BLaER1 (cell line): Measurements from ENCODE around the gene CLDN14.

Experiments
- H3K27ac ChIP-seq: shearing (Covaris generic); formaldehyde crosslinking; 2 replicates; pipeline ENCODE4 v1.8.1; 2022
- H3K27me3 ChIP-seq: shearing (Covaris generic); formaldehyde crosslinking; 2 replicates; pipeline ENCODE4 v1.8.1; 2022
- H3K36me3 ChIP-seq: shearing (Covaris generic); formaldehyde crosslinking; 2 replicates; pipeline ENCODE4 v1.8.1; 2022
- H3K4me1 ChIP-seq: shearing (Covaris generic); formaldehyde crosslinking; 2 replicates; pipeline ENCODE4 v1.8.1; 2022
- H3K4me2 ChIP-seq: shearing (Covaris generic); formaldehyde crosslinking; 2 replicates; pipeline ENCODE4 v1.8.1; 2022
- H3K4me3 ChIP-seq: shearing (Covaris generic); formaldehyde crosslinking; 2 replicates; pipeline ENCODE4 v1.8.1; 2022
- H3K9ac ChIP-seq: shearing (Covaris generic); formaldehyde crosslinking; 2 replicates; pipeline ENCODE4 v1.8.1; 2022
- H3K9me3 ChIP-seq: shearing (Covaris generic); formaldehyde crosslinking; 2 replicates; pipeline ENCODE4 v1.8.1; 2022
- H4K20me1 ChIP-seq: shearing (Covaris generic); formaldehyde crosslinking; 2 replicates; pipeline ENCODE4 v1.8.1; 2022
- Cebpa-rat ChIP-seq: shearing (Covaris generic); IDR thresholded peaks from 2 replicates; pipeline ENCODE4 v1.8.1; 2022

The CLDN14 gene

DNA sequence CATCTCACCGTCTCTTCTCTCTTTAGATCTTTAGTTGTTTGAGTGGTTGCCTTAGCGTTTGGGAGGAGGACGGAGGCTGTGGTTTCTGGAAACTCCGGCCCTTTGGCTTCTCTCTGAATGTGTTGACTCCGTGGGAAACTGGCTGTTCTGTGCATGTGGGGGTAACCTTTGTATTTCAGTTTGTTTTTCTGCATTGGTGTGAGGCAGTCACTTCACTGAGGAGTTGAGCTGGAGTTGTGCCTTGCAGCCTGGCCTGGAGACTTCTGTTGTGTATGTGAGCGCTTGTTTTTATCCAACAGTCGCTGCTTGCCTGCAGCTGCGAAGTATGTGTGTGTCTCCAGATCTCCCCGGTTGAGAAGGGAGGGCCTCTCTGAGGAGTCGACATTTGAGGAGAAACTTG, 33.6 kb downstream of the CLDN14 start:
- Histone ChIP-seq H3K4me3 (no peak overlapping the region), H3K9ac (no peak overlapping the region), H4K20me1 (no peaks in the 10 kb centered on the region), H3K9me3 (no peaks in the 10 kb centered on the region), H3K27ac (no peak overlapping the region), H3K27me3 (no peaks in the 10 kb centered on the region), H3K4me1 (no peaks in the 10 kb centered on the region), H3K4me2 (no peak overlapping the region), H3K36me3 (no peaks in the 10 kb centered on the region)
- TF ChIP-seq Cebpa-rat, result no peak

GRCh38 chr21:36441715-36442114, 38.2 kb downstream of the CLDN14 start:
- TF ChIP-seq Cebpa-rat, result no peak
- Histone ChIP-seq H4K20me1 (no peaks in the 10 kb centered on the region), H3K4me3 (no peak overlapping the region), H3K4me2 (no peak overlapping the region), H3K4me1 (no peaks in the 10 kb centered on the region), H3K9ac (no peak overlapping the region), H3K27me3 (no peaks in the 10 kb centered on the region), H3K27ac (no peak overlapping the region), H3K36me3 (no peaks in the 10 kb centered on the region), H3K9me3 (no peaks in the 10 kb centered on the region)

DNA sequence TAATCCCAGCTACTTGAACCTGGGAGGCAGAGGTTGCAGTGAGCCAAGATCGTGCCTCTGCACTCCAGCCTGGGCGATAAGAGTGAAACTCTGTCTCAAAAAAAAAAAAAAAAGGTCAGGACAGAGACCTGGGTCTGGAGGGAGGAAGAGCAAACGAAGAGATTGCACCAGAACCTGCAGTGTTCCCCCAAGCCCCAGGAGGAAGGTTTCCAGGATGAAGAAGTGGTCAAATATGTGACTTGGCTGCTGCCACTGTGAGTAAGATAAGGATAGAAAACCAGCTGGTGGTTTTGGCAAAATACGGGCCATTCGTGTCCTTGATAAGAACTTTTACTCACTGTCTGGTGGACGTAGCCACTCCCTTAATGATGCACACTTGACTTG, 42.2 kb downstream of the CLDN14 start:
- no peak overlapping the region for H3K9ac ChIP-seq
- H3K9me3 ChIP-seq, result no peaks in the 10 kb centered on the region
- no peak overlapping the region for H3K4me3 ChIP-seq
- no peak for TF ChIP-seq Cebpa-rat
- H3K4me1 ChIP-seq, result no peaks in the 10 kb centered on the region
- H4K20me1 ChIP-seq, result no peaks in the 10 kb centered on the region
- no peaks in the 10 kb centered on the region for H3K27me3 ChIP-seq
- no peak overlapping the region for H3K4me2 ChIP-seq
- H3K27ac ChIP-seq, result no peak overlapping the region
- H3K36me3 ChIP-seq, result no peaks in the 10 kb centered on the region

GRCh38 chr21:36436829-36437744, 42.8 kb downstream of the CLDN14 start:
- TF ChIP-seq Cebpa-rat, result no peak
- no peak overlapping the region for H3K27ac ChIP-seq
- no peaks in the 10 kb centered on the region for H3K4me1 ChIP-seq
- no peak overlapping the region for H3K4me3 ChIP-seq
- H3K4me2 ChIP-seq, result no peak overlapping the region
- no peaks in the 10 kb centered on the region for H3K27me3 ChIP-seq
- no peaks in the 10 kb centered on the region for H3K9me3 ChIP-seq
- no peaks in the 10 kb centered on the region for H3K36me3 ChIP-seq
- no peak overlapping the region for H3K9ac ChIP-seq
- H4K20me1 ChIP-seq, result no peaks in the 10 kb centered on the region

GRCh38 chr21:36434144-36434543, 45.8 kb downstream of the CLDN14 start:
- Histone ChIP-seq H3K27me3 (peaks cover 10% of the 10 kb centered on the region), H3K4me1 (0 out of 2 replicates have a peak, but pooled peaks cover 7% of the 10 kb centered on the region), H3K27ac (no peak overlapping the region), H3K4me2 (no peak overlapping the region), H3K9ac (no peak overlapping the region), H4K20me1 (no peaks in the 10 kb centered on the region), H3K9me3 (no peaks in the 10 kb centered on the region), H3K36me3 (no peaks in the 10 kb centered on the region), H3K4me3 (no peak overlapping the region)
- no peak for TF ChIP-seq Cebpa-rat

- Histone ChIP-seq H3K27me3 (peaks cover 10% of the 10 kb centered on the region), H3K9ac (no peak overlapping the region), H3K4me2 (no peak overlapping the region), H3K36me3 (no peaks in the 10 kb centered on the region), H3K27ac (no peak overlapping the region), H4K20me1 (no peaks in the 10 kb centered on the region), H3K4me3 (no peak overlapping the region), H3K9me3 (no peaks in the 10 kb centered on the region), H3K4me1 (0 out of 2 replicates have a peak, but pooled peaks cover 7% of the 10 kb centered on the region)
- no peak for TF ChIP-seq Cebpa-rat
These were observed 46.7 kb downstream of the CLDN14 start for GRCh38 chr21:36433059-36433709.

- Histone ChIP-seq H3K36me3 (no peaks in the 10 kb centered on the region), H3K9me3 (no peaks in the 10 kb centered on the region), H3K27me3 (peaks cover 10% of the 10 kb centered on the region), H3K27ac (no peak overlapping the region), H4K20me1 (no peaks in the 10 kb centered on the region), H3K4me2 (no peak overlapping the region), H3K9ac (no peak overlapping the region), H3K4me3 (no peak overlapping the region), H3K4me1 (0 out of 2 replicates have a peak, but pooled peaks cover 7% of the 10 kb centered on the region)
- TF ChIP-seq Cebpa-rat, result no peak
These were observed 48.7 kb downstream of the CLDN14 start for GRCh38 chr21:36431252-36431651.

DNA sequence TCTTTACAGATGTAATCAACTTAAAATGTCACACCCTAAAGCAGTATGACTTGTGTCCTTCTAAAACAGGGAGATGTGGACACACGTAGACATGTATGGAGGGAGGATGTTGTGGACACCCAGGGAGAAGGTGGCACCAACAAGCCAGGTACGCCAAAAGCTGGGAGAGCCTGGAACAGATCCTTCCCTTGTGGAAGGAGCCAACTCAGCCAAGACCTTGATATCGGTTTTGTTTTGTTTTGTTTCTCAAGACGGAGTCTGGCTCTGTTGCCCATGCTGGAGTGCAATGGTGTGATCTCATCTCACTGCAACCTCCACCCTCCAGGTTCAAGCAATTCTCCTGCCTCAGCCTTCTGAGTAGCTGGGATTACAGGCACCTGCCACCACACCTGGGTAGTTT, 49.1 kb downstream of the CLDN14 start:
- Histone ChIP-seq H3K36me3 (no peaks in the 10 kb centered on the region), H3K4me2 (no peak overlapping the region), H4K20me1 (no peaks in the 10 kb centered on the region), H3K9ac (no peak overlapping the region), H3K27ac (no peak overlapping the region), H3K4me3 (no peak overlapping the region), H3K4me1 (0 out of 2 replicates have a peak, but pooled peaks cover 7% of the 10 kb centered on the region), H3K9me3 (no peaks in the 10 kb centered on the region), H3K27me3 (peaks cover 10% of the 10 kb centered on the region)
- TF ChIP-seq Cebpa-rat, result no peak

- Histone ChIP-seq H3K36me3 (no peaks in the 10 kb centered on the region), H3K27me3 (peaks cover 10% of the 10 kb centered on the region), H3K9ac (no peak overlapping the region), H4K20me1 (no peaks in the 10 kb centered on the region), H3K4me2 (0 out of 2 replicates have a peak overlapping the region, but pooled peaks have one; percentile 8), H3K4me1 (0 out of 2 replicates have a peak, but pooled peaks cover 7% of the 10 kb centered on the region), H3K27ac (no peak overlapping the region), H3K9me3 (no peaks in the 10 kb centered on the region), H3K4me3 (no peak overlapping the region)
- TF ChIP-seq Cebpa-rat, result no peak
These were observed 49.9 kb downstream of the CLDN14 start for GRCh38 chr21:36429947-36430546.
